SK-N-SH treated with all-trans-retinoic acid at 6 μM for 48 hours (cell line): ENCODE results near the gene EGFLAM.

ENCODE experiments used
- ESRRG ChIP-seq: fragments of 250-450 bp; sonication (Bioruptor Pico); IDR thresholded peaks from 2 replicates; pipeline ENCODE4 v1.6.1; 2021; ENCODE audit warnings: mild to moderate bottlenecking
- GLIS3 ChIP-seq: fragments of 250-450 bp; sonication (Bioruptor Pico); IDR thresholded peaks from 2 replicates; pipeline ENCODE4 v1.5.0; 2020; ENCODE audit warnings: mild to moderate bottlenecking, moderate library complexity
- ISL1 ChIP-seq: fragments of 250-450 bp; sonication (Bioruptor Pico); IDR thresholded peaks from 2 replicates; pipeline ENCODE4 v2.1.2; 2022; ENCODE audit warnings: mild to moderate bottlenecking, moderate library complexity
- OSR1 ChIP-seq: fragments of 250-450 bp; sonication (Bioruptor Pico); IDR thresholded peaks from 2 replicates; pipeline ENCODE4 v1.8.0; 2022; ENCODE audit warnings: moderate library complexity, mild to moderate bottlenecking, inconsistent platforms
- RARB ChIP-seq: fragments of 250-450 bp; sonication (Bioruptor Pico); IDR thresholded peaks from 2 replicates; pipeline ENCODE4 v1.8.0; 2021; ENCODE audit warnings: mild to moderate bottlenecking, moderate library complexity
- TOX ChIP-seq: fragments of 250-450 bp; sonication (Bioruptor Pico); IDR thresholded peaks from 2 replicates; pipeline ENCODE4 v1.8.0; 2021; ENCODE audit warnings: mild to moderate bottlenecking, moderate library complexity, borderline replicate concordance
- ZC3H10 ChIP-seq: fragments of 250-450 bp; sonication (Bioruptor Pico); IDR thresholded peaks from 2 replicates; pipeline ENCODE4 v1.5.1; 2021; ENCODE audit warnings: mild to moderate bottlenecking, moderate library complexity
- ZFP3 ChIP-seq: fragments of 250-450 bp; sonication (Bioruptor Pico); IDR thresholded peaks from 2 replicates; pipeline ENCODE4 v1.5.0; 2020; ENCODE audit warnings: mild to moderate bottlenecking, moderate library complexity
- ZFP30 ChIP-seq: fragments of 450-650 bp; formaldehyde crosslinking; IDR thresholded peaks from 2 replicates; pipeline ENCODE4 v1.5.0; 2022; ENCODE audit warnings: mild to moderate bottlenecking, moderate library complexity
- ZNF8 ChIP-seq: fragments of 450-650 bp; formaldehyde crosslinking; IDR thresholded peaks from 2 replicates; pipeline ENCODE4 v1.5.0; 2020; ENCODE audit warnings: mild to moderate bottlenecking, moderate library complexity
- TF ChIP-seq, protein P1 (sequence below): fragments of 250-450 bp; sonication (Bioruptor Pico); IDR thresholded peaks from 2 replicates; pipeline ENCODE4 v1.8.0; 2021; ENCODE audit warnings: low read depth, mild to moderate bottlenecking, moderate library complexity, borderline replicate concordance
- TF ChIP-seq, protein P2 (sequence below): fragments of 250-450 bp; sonication (Bioruptor Pico); IDR thresholded peaks from 2 replicates; pipeline ENCODE4 v1.8.0; 2020; ENCODE audit warnings: mild to moderate bottlenecking, moderate library complexity, borderline replicate concordance
- TF ChIP-seq, protein P3 (sequence below): fragments of 250-450 bp; sonication (Bioruptor Pico); IDR thresholded peaks from 2 replicates; pipeline ENCODE4 v1.5.1; 2020; ENCODE audit warnings: low read depth, mild to moderate bottlenecking, moderate library complexity
- TF ChIP-seq, protein P4 (sequence below): fragments of 250-450 bp; sonication (Bioruptor Pico); IDR thresholded peaks from 2 replicates; pipeline ENCODE4 v1.5.1; 2021; ENCODE audit warnings: mild to moderate bottlenecking, moderate library complexity

DNA sequence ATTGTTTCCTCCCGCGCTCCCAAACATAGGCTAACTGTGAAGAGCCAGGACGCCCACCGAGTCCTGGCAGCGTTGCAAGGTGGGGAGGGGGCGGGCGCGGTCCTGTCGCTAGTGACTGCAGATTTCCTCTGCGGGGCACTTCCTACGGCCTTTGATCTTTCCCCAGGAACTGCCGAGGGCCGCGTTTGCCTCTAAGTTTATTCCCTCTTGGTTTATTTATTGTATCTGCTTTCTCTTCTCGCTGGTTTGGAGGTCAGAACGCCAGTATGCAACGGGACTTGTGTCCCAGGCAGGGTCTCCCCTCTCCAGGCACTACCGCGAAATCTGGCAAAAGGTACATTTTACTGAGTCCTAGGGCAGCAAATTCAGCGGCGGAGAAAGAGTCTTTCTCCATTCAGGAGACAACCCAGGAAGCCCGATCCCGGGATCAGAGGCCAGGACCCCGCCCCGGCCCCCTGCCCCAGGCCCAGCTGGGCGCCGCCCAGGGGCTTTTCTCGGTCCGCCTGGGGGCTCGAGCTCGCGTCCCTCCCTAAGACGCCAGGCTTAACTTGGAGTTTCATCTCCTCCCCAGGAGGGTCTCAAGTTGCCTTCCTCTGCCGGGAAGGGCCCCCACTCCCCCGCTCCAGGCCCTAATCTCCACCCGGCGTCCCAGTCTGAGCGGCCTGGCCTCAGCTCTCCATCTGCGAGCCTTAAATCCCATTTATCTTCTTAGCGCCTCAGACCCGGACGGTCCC, 884 bp upstream of the EGFLAM start:
- TF ChIP-seq, protein P1, sequence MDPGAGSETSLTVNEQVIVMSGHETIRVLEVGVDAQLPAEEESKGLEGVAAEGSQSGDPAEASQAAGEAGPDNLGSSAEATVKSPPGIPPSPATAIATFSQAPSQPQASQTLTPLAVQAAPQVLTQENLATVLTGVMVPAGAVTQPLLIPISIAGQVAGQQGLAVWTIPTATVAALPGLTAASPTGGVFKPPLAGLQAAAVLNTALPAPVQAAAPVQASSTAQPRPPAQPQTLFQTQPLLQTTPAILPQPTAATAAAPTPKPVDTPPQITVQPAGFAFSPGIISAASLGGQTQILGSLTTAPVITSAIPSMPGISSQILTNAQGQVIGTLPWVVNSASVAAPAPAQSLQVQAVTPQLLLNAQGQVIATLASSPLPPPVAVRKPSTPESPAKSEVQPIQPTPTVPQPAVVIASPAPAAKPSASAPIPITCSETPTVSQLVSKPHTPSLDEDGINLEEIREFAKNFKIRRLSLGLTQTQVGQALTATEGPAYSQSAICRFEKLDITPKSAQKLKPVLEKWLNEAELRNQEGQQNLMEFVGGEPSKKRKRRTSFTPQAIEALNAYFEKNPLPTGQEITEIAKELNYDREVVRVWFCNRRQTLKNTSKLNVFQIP (CRISPR knock-in tag), result no peak
- TF ChIP-seq ISL1 (CRISPR knock-in tag), result no peak
- no peak for TF ChIP-seq ESRRG (CRISPR knock-in tag)
- no peak for TF ChIP-seq ZC3H10 (CRISPR knock-in tag)
- TF ChIP-seq RARB (CRISPR knock-in tag), result no peak
- no peak for TF ChIP-seq ZNF8 (CRISPR knock-in tag)
- no peak for TF ChIP-seq ZFP3 (CRISPR knock-in tag)
- TF ChIP-seq, protein P2, sequence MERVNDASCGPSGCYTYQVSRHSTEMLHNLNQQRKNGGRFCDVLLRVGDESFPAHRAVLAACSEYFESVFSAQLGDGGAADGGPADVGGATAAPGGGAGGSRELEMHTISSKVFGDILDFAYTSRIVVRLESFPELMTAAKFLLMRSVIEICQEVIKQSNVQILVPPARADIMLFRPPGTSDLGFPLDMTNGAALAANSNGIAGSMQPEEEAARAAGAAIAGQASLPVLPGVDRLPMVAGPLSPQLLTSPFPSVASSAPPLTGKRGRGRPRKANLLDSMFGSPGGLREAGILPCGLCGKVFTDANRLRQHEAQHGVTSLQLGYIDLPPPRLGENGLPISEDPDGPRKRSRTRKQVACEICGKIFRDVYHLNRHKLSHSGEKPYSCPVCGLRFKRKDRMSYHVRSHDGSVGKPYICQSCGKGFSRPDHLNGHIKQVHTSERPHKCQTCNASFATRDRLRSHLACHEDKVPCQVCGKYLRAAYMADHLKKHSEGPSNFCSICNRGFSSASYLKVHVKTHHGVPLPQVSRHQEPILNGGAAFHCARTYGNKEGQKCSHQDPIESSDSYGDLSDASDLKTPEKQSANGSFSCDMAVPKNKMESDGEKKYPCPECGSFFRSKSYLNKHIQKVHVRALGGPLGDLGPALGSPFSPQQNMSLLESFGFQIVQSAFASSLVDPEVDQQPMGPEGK (CRISPR knock-in tag), result no peak
- TF ChIP-seq, protein P3, sequence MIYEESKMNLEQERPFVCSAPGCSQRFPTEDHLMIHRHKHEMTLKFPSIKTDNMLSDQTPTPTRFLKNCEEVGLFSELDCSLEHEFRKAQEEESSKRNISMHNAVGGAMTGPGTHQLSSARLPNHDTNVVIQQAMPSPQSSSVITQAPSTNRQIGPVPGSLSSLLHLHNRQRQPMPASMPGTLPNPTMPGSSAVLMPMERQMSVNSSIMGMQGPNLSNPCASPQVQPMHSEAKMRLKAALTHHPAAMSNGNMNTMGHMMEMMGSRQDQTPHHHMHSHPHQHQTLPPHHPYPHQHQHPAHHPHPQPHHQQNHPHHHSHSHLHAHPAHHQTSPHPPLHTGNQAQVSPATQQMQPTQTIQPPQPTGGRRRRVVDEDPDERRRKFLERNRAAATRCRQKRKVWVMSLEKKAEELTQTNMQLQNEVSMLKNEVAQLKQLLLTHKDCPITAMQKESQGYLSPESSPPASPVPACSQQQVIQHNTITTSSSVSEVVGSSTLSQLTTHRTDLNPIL (CRISPR knock-in tag), result no peak
- TF ChIP-seq TOX (CRISPR knock-in tag), result no peak
- no peak for TF ChIP-seq OSR1 (CRISPR knock-in tag)
- no peak for TF ChIP-seq GLIS3 (CRISPR knock-in tag)
- TF ChIP-seq, protein P4, sequence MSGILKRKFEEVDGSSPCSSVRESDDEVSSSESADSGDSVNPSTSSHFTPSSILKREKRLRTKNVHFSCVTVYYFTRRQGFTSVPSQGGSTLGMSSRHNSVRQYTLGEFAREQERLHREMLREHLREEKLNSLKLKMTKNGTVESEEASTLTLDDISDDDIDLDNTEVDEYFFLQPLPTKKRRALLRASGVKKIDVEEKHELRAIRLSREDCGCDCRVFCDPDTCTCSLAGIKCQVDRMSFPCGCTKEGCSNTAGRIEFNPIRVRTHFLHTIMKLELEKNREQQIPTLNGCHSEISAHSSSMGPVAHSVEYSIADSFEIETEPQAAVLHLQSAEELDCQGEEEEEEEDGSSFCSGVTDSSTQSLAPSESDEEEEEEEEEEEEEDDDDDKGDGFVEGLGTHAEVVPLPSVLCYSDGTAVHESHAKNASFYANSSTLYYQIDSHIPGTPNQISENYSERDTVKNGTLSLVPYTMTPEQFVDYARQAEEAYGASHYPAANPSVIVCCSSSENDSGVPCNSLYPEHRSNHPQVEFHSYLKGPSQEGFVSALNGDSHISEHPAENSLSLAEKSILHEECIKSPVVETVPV, result no peak
- no peak for TF ChIP-seq ZFP30 (CRISPR knock-in tag)
